ENCODE data around the gene SMYD3.

The SMYD3 gene

DNA sequence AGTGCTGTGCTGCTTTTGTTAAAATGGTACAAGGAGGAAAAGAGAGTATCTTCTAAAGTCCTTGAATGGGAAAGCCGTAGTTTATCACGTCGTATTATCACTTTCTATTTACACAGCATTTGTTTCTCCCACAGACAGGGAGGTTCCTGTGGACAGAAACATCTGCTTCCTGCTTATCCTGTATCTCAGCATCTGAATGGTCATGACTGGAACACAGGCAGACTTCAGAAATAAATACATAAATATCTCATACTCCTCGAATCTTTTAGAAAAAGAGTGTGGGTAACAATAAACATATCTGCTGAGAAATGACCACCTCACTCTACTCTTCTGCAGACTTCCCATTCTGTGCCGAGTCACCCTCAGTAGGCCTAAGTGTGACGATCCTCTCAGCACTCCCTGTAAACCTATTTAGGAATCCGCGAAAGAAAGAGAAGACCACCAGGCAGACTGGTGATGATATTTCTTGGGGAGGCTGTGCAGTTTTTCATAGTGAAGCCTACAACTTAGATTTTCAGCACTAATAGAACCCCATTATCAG lies 393.5 kb downstream of the SMYD3 start:
- peaks cover 65% of the 10 kb centered on the region for H3K4me1 ChIP-seq (ENCODE audit: insufficient read depth, low read length, poor library complexity, severe bottlenecking)
- no peaks in the 10 kb centered on the region for H3K9me2 ChIP-seq (replicated peaks; ENCODE audit: low read depth, low read length)
- no peak for TF ChIP-seq EZH2phosphoT487 (IDR thresholded peaks at IDR 0.05; ENCODE audit: borderline replicate concordance)
- H3K9me3 ChIP-seq (ENCODE audit: insufficient read depth, low read depth, low read length) = no peaks in the 10 kb centered on the region
- H3F3A ChIP-seq (ENCODE audit: low read depth) = no peaks in the 10 kb centered on the region
- peak overlapping the region; percentile 52 for H3K9ac ChIP-seq (ENCODE audit: low read depth, low read length, poor library complexity, severe bottlenecking)
- H3K79me2 ChIP-seq (ENCODE audit: insufficient read depth, low read length) = no peaks in the 10 kb centered on the region
- H3K4me3 ChIP-seq (ENCODE audit: low read length, poor library complexity, severe bottlenecking) = peak overlapping the region; percentile 51
- no peaks in the 10 kb centered on the region for H4K20me1 ChIP-seq (ENCODE audit: insufficient read depth, low read length, poor library complexity, severe bottlenecking)
- H3K36me3 ChIP-seq (ENCODE audit: insufficient read depth, low read length) = no peaks in the 10 kb centered on the region
- H3K27me3 ChIP-seq (ENCODE audit: insufficient read depth, low read length, poor library complexity, severe bottlenecking) = no peaks in the 10 kb centered on the region
- H3K4me2 ChIP-seq (ENCODE audit: low read depth, low read length, poor library complexity, severe bottlenecking) = peak overlapping the region; percentile 69
- no peak overlapping the region for H2AFZ ChIP-seq (ENCODE audit: low read length)

DNA sequence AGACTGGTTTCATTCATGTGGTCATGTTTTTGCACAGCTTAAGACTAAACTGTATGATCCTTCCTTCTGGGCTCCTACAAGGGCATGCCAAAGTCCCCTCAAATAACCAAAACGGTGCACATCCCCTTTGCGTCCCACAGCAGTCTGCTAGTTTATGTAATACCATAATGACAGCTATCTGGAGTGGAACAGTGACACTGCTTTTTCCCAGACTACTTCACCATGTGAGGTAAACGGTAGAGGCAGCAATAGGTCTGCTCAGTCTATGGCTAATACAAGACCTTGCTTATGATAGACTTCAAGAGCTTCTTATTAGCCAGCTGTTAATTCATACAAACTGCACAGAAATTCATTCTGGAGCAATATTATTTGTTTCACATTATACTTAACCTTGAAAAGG lies 395.5 kb downstream of the SMYD3 start:
- H3K36me3 ChIP-seq (ENCODE audit: insufficient read depth, low read length) = no peaks in the 10 kb centered on the region
- no peaks in the 10 kb centered on the region for H3K27me3 ChIP-seq (ENCODE audit: insufficient read depth, low read length, poor library complexity, severe bottlenecking)
- TF ChIP-seq, protein P1, sequence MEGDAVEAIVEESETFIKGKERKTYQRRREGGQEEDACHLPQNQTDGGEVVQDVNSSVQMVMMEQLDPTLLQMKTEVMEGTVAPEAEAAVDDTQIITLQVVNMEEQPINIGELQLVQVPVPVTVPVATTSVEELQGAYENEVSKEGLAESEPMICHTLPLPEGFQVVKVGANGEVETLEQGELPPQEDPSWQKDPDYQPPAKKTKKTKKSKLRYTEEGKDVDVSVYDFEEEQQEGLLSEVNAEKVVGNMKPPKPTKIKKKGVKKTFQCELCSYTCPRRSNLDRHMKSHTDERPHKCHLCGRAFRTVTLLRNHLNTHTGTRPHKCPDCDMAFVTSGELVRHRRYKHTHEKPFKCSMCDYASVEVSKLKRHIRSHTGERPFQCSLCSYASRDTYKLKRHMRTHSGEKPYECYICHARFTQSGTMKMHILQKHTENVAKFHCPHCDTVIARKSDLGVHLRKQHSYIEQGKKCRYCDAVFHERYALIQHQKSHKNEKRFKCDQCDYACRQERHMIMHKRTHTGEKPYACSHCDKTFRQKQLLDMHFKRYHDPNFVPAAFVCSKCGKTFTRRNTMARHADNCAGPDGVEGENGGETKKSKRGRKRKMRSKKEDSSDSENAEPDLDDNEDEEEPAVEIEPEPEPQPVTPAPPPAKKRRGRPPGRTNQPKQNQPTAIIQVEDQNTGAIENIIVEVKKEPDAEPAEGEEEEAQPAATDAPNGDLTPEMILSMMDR (conservative IDR thresholded peaks at IDR 0.05; ENCODE audit: low read length) = no peak
- peak overlapping the region; percentile 9 for H3K9ac ChIP-seq (ENCODE audit: low read depth, low read length, poor library complexity, severe bottlenecking)
- no peaks in the 10 kb centered on the region for H4K20me1 ChIP-seq (ENCODE audit: insufficient read depth, low read length, poor library complexity, severe bottlenecking)
- peaks cover 75% of the 10 kb centered on the region for H3K4me1 ChIP-seq (ENCODE audit: insufficient read depth, low read length, poor library complexity, severe bottlenecking)
- no peaks in the 10 kb centered on the region for H3K9me2 ChIP-seq (replicated peaks; ENCODE audit: low read depth, low read length)
- no peak overlapping the region for H2AFZ ChIP-seq (ENCODE audit: low read length)
- H3F3A ChIP-seq (ENCODE audit: low read depth) = no peaks in the 10 kb centered on the region
- no peaks in the 10 kb centered on the region for H3K9me3 ChIP-seq (ENCODE audit: insufficient read depth, low read depth, low read length)
- no peaks in the 10 kb centered on the region for H3K79me2 ChIP-seq (ENCODE audit: insufficient read depth, low read length)
- H3K4me2 ChIP-seq (ENCODE audit: low read depth, low read length, poor library complexity, severe bottlenecking) = peak overlapping the region; percentile 55
- H3K4me3 ChIP-seq (ENCODE audit: low read length, poor library complexity, severe bottlenecking) = no peak overlapping the region

DNA sequence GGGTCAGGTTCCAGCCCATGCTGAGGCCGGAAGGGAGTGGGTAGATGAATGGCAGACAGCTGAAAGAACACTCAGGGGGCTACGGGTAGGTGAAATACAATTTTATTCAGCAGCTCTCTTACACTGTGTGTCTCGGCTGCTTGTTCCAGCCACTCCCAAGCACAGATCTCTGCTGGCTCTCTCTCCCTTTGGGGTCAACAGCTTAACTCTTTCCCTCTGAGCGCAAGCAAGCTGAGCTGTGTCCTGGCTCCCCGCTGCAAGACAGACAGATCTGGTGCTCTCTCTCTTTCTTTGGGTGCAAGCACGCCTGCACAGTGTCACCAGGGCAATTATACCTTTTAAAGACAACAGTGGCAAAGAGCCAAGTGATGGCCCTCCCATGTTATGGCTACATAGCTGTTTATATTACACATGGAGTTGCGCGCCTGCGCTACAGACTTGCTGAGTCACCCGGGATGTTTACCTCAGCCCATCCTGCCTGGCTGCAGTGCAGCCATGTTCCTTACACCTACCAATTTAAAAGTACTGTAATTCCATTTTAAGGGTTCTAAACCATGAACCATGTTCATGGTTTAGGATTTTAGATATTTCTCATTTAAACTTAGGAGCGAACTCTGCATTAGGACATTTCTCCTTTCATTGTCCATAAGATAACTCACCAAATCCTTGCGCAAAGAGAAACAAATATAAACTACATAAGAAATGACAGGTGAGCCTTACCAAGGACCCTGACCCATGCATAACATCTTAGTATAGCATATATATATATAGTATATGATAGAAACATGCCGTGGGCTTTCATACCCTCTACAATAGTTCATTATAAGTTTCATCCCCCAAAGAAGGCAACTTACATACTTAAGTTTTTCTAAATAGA lies 396.5 kb downstream of the SMYD3 start:
- H3K4me2 ChIP-seq (ENCODE audit: low read depth, low read length, poor library complexity, severe bottlenecking) = peak overlapping the region; percentile 55
- TF ChIP-seq, protein P1 (conservative IDR thresholded peaks at IDR 0.05; ENCODE audit: low read length) = no peak
- no peak for TF ChIP-seq EZH2phosphoT487 (IDR thresholded peaks at IDR 0.05; ENCODE audit: borderline replicate concordance)
- H3K27me3 ChIP-seq (ENCODE audit: insufficient read depth, low read length, poor library complexity, severe bottlenecking) = no peaks in the 10 kb centered on the region
- H3K79me2 ChIP-seq (ENCODE audit: insufficient read depth, low read length) = no peaks in the 10 kb centered on the region
- no peaks in the 10 kb centered on the region for H4K20me1 ChIP-seq (ENCODE audit: insufficient read depth, low read length, poor library complexity, severe bottlenecking)
- H3K9me3 ChIP-seq (ENCODE audit: insufficient read depth, low read depth, low read length) = no peaks in the 10 kb centered on the region
- H2AFZ ChIP-seq (ENCODE audit: low read length) = no peak overlapping the region
- H3K36me3 ChIP-seq (ENCODE audit: insufficient read depth, low read length) = no peaks in the 10 kb centered on the region
- no peaks in the 10 kb centered on the region for H3K9me2 ChIP-seq (replicated peaks; ENCODE audit: low read depth, low read length)
- peaks cover 78% of the 10 kb centered on the region for H3K4me1 ChIP-seq (ENCODE audit: insufficient read depth, low read length, poor library complexity, severe bottlenecking)
- H3K9ac ChIP-seq (ENCODE audit: low read depth, low read length, poor library complexity, severe bottlenecking) = peak overlapping the region; percentile 9
- no peak overlapping the region for H3K4me3 ChIP-seq (ENCODE audit: low read length, poor library complexity, severe bottlenecking)
- no peaks in the 10 kb centered on the region for H3F3A ChIP-seq (ENCODE audit: low read depth)

Measured in Loucy (cell line).